Fibroblast of mammary gland (primary cell): Measurements from ENCODE around the gene GH1.
"Not testable (repeated sequence)": the region's sequence is repeated elsewhere in the genome, so short reads cannot be mapped to it uniquely, and the experiment has no call there.

Experiments
- DNase-seq: peaks from one replicate; pipeline ENCODE4 v3.0.0-alpha.2; 2010; ENCODE audit warnings: low read depth
- H3K4me3 ChIP-seq: 2 replicates; pipeline ENCODE4 v1.5.1; 2011; ENCODE audit warnings: low read depth, mild to moderate bottlenecking, low read length, moderate library complexity; ENCODE audit not compliant: control insufficient read depth
- TF ChIP-seq, protein P1 (sequence below): conservative IDR thresholded peaks from 2 replicates; pipeline ENCODE4 v1.5.1; 2011; ENCODE audit warnings: low read depth, low read length, inconsistent platforms; ENCODE audit not compliant: control insufficient read depth, insufficient read depth

Gene GH1

GRCh38 chr17:63903787-63904201, 14.8 kb downstream of the GH1 start:
- DNase-seq, result peak; percentile 7
- H3K4me3 ChIP-seq, result not testable (repeated sequence)
- TF ChIP-seq, protein P1, sequence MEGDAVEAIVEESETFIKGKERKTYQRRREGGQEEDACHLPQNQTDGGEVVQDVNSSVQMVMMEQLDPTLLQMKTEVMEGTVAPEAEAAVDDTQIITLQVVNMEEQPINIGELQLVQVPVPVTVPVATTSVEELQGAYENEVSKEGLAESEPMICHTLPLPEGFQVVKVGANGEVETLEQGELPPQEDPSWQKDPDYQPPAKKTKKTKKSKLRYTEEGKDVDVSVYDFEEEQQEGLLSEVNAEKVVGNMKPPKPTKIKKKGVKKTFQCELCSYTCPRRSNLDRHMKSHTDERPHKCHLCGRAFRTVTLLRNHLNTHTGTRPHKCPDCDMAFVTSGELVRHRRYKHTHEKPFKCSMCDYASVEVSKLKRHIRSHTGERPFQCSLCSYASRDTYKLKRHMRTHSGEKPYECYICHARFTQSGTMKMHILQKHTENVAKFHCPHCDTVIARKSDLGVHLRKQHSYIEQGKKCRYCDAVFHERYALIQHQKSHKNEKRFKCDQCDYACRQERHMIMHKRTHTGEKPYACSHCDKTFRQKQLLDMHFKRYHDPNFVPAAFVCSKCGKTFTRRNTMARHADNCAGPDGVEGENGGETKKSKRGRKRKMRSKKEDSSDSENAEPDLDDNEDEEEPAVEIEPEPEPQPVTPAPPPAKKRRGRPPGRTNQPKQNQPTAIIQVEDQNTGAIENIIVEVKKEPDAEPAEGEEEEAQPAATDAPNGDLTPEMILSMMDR, result peak; percentile 12

GRCh38 chr17:63901971-63902370, 16.7 kb downstream of the GH1 start:
- not testable (repeated sequence) for DNase-seq, H3K4me3 ChIP-seq

DNA sequence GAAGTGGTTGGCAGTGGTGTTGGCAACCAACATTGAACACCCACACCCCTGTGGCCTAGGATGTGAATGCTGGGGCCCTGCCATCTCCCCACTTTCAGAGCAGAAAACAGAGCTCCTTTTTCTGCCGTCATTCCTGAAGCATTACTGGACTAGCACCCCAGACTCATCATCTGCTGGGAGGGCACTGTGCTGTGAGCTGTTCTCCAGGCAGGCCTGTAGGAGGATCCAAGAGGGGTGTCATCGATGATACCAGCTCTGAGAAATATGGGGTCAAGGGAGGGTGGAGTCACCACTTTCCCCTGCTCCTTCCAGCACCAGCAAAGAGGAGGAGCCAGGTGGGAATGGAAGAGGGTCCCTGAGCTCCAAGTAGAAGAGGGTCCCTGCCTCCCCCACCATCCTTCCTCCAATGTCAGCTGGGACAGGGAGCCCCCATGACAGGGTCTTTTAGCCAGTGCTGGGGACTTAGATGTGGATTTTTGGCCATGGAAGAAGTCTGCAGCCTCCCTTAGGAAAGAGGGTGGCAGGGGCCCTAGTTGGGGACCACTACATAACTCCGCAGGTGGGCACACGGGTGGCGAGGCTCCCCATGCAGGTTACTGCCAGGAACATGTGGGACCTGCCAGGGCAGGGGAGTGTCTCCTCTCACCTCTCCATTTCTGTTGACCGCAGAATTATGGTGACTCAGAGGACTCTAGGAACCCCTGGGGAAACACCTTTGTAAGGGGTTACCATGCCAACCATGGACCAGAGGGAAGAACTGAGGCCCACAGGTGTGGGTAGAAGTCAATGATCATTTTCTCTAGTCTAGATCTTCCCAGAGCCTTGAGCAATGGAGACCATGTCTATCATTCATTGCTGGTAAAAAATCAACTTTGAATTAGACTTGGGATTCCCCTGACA, 19.5 kb downstream of the GH1 start:
- not testable (repeated sequence) for H3K4me3 ChIP-seq, DNase-seq

GRCh38 chr17:63896524-63897354, 21.9 kb downstream of the GH1 start, which contains the start of gene CSH1:
TSS of gene CSH1 (minus strand) at chr17:63896574. CDS start at chr17:63896511, 63 bp downstream.
- not testable (repeated sequence) for H3K4me3 ChIP-seq, DNase-seq

DNA sequence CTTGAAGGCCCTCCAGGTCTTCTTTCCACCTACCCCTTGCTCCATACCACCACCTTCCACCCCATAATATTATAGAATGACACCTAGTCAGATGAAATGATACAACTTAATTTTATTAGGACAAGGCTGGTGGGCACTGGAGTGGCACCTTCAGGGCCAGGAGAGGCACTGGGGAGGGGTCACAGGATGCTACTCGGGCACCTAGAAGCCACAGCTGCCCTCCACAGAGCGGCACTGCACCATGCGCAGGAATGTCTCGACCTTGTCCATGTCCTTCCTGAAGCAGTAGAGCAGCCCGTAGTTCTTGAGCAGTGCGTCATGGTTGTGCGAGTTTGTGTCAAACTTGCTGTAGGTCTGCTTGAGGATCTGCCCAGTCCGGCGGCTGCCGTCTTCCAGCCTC, 23.8 kb downstream of the GH1 start:
- not testable (repeated sequence) for DNase-seq, H3K4me3 ChIP-seq

- not testable (repeated sequence) for H3K4me3 ChIP-seq, DNase-seq
These were observed 24.6 kb downstream of the GH1 start for GRCh38 chr17:63894021-63894420.

DNA sequence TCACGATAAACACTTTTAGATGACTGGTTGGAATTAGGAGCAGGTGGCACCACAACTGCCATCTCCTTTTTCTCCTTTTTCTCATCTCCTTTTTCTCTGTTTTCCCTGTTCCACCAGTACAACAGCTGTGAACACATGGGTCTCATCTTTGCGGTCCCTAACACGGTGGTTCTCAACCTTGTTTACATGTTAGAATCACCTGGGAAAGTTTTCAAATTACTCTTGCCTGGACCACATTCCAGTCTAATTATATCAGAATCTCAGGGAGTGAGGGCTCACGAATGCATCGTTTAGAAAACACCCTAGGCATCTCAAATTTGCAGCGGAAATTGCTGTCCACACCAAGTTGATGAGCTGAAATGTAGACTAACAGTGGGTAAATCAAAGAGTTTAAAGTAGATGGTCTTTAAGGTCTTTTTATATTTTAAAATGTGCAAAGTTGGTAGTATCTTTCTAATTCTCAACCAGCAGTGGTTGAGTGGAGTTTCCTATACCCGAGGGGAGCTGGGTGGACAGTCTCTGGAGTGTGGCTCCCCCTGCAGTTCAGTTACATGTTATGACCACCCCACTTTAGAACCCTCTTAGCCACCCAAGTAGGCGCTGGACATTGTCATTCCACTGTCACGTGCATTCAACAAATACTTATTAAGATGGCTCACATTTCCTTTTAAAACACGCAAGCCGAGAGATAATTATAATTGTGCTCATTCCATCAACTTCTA, 26.2 kb downstream of the GH1 start:
- TF ChIP-seq, protein P1, result peak; percentile 8
- H3K4me3 ChIP-seq, DNase-seq: not testable (repeated sequence)

- not testable (repeated sequence) for H3K4me3 ChIP-seq
- TF ChIP-seq, protein P1, result peak; percentile 47
- peak; percentile 34 for DNase-seq
These were observed 29.4 kb downstream of the GH1 start for GRCh38 chr17:63889026-63889848.

DNA sequence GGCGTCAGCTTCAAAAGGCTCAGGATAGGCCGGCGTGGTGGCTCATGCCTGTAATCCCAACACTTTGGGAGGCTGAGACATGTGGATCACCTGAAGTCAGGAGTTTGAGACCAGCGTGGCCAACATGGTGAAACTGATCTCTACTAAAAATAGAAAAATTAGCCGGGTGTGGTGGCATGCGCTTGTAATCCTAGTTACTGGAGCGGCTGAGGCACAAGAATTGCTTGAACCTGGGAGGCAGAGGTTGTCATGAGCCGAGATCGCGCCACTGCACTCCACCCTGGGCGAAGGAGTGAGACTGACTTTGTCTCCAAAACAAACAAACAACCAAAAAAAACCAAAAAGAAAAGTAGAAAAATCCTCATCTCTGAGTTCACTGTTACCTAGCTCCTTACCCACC, 33.5 kb downstream of the GH1 start:
- not testable (repeated sequence) for H3K4me3 ChIP-seq, DNase-seq

DNA sequence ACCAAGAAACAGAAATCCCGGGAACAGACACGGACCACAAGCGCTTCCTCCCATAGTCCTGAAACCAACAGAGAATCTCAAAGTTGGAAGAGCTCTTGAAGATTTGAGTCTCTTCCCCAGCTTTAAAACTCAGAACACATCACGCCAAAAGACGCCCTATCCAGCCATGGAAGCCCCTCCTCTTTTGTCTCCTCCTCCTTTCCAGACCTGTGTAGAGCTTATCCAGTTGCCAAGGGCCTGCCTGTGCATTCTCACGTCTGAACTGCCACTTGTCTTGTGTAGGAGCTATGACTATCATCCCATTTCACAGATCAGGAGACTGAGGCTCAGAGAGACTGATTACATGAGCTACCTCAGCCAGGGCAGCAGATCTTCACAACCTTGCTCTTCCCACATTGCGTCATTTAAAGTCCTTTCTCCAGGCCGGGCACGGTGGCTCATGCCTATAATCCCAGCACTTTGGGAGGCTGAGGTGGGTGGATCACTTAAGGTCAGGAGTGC, 36.0 kb downstream of the GH1 start:
- H3K4me3 ChIP-seq, DNase-seq: not testable (repeated sequence)
